HG03159 (cell line): ENCODE results near the gene PEX10.

Experiments used
- ATAC-seq: cut with Tn5 transposase; IDR thresholded peaks from one replicate; pipeline ENCODE4 v1.9.1; 2021; ENCODE audit warnings: mild to moderate bottlenecking, moderate library complexity; ENCODE audit not compliant: unreplicated experiment

PEX10 gene

GRCh38 chr1:2405588-2406295 is 6.6 kb downstream of the PEX10 start:
- ATAC-seq: no peak

GRCh38 chr1:2404890-2405511 is 7.4 kb downstream of the PEX10 start:
- no peak for ATAC-seq

- no peak for ATAC-seq
Measured at GRCh38 chr1:2404142-2404889, 8.0 kb downstream of the PEX10 start.

- no peak for ATAC-seq
Measured at GRCh38 chr1:2403273-2403672, 9.1 kb downstream of the PEX10 start.

GRCh38 chr1:2402420-2402819 is 9.9 kb downstream of the PEX10 start:
- ATAC-seq: no peak

- no peak for ATAC-seq
Measured at GRCh38 chr1:2400950-2401649, 11.3 kb downstream of the PEX10 start.

- ATAC-seq: no peak
Measured at GRCh38 chr1:2400576-2400909, 11.8 kb downstream of the PEX10 start.

- ATAC-seq: no peak
Measured at GRCh38 chr1:2399890-2400575, 12.3 kb downstream of the PEX10 start.

GRCh38 chr1:2398871-2399270 is 13.5 kb downstream of the PEX10 start:
- no peak for ATAC-seq

- ATAC-seq: no peak
Measured at GRCh38 chr1:2397007-2397679, 15.2 kb downstream of the PEX10 start.

- ATAC-seq: no peak
Measured at GRCh38 chr1:2396476-2396875, 15.9 kb downstream of the PEX10 start.

- ATAC-seq: no peak
Measured at GRCh38 chr1:2396059-2396458, 16.3 kb downstream of the PEX10 start.

- ATAC-seq: no peak
Measured at GRCh38 chr1:2395245-2395644, 17.1 kb downstream of the PEX10 start.

GRCh38 chr1:2394761-2395160 is 17.6 kb downstream of the PEX10 start:
- no peak for ATAC-seq

GRCh38 chr1:2394220-2394619 is 18.1 kb downstream of the PEX10 start:
- ATAC-seq: no peak

GRCh38 chr1:2393471-2393877 is 18.9 kb downstream of the PEX10 start:
- ATAC-seq: no peak

GRCh38 chr1:2392686-2393085 is 19.7 kb downstream of the PEX10 start:
- no peak for ATAC-seq

- ATAC-seq: no peak
Measured at GRCh38 chr1:2391931-2392509, 20.3 kb downstream of the PEX10 start.

GRCh38 chr1:2391041-2391930 is 21.1 kb downstream of the PEX10 start, which contains the start of the genes MORN1 and RER1:
TSS of gene MORN1 (minus strand) at chr1:2391554. CDS start at chr1:2391533, 21 bp downstream.
TSS of gene RER1 (plus strand) at chr1:2391841. CDS start at chr1:2395791, 3,950 bp downstream.
- ATAC-seq: peak; percentile 87
